ENCODE results near the gene NUDCD2. TPM values are rescaled to one million over a fixed set of nuclear protein-coding genes. Genes with fewer than 3 reads are reported as not detected.
A peak's percentile ranks its signal among the peaks of the same experiment; 100 is the strongest.
"Not testable (repeated sequence)": the region's sequence is repeated elsewhere in the genome, so short reads cannot be mapped to it uniquely, and the experiment has no call there.

NUDCD2 gene
- total and polyA plus RNA-seq, 2 donors (not counting 3 experiments of a cell fraction or from before 2014, with no cell fraction given): 3.9 to 50.3 TPM

DNA sequence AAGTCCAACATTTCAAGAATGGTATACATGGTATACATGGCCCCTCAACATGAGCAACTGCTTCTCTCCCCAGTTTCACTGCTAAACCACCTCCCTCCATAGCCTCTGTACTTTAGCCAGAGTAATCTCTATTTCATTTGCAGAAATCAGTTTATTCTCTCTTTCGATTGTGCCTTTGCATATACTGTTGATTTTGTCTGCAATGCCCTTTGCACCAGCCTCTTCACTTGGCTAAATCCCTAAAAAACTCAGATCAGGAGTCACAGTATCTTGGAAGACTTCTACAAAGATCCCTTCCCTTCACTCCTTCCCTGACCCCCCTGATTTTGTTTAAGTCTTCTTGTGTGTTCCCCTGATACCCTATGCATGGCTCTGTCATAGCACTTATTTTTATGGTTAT, 27.4 kb downstream of the NUDCD2 start:
- FAIRE-seq (no peak), DNase-seq (ENCODE audit: low read depth, low spot score) (no peak)
- Histone ChIP-seq H3K9me1 (replicated peaks; ENCODE audit: control insufficient read depth, extremely low read depth, insufficient read depth, low read length) (no peaks in the 10 kb centered on the region), H3K36me3 (ENCODE audit: control insufficient read depth in 2 of 2, extremely low read depth in 1 of 2, insufficient read depth in 2 of 2, low read length in 2 of 2) (no peaks in the 10 kb centered on the region), H3K79me2 (ENCODE audit: control insufficient read depth, insufficient read depth, low read length) (peaks cover 1% of the 10 kb centered on the region), H4K20me1 (replicated peaks; ENCODE audit: control insufficient read depth, extremely low read depth, insufficient read depth, low read length) (no peaks in the 10 kb centered on the region), H3K4me2 (ENCODE audit: insufficient read depth, low read length) (no peak overlapping the region), H3K4me1 (ENCODE audit: control insufficient read depth, extremely low read depth, insufficient read depth, low read length) (no peaks in the 10 kb centered on the region), H2AFZ (ENCODE audit: low read depth, low read length) (no peak overlapping the region), H3K27me3 (ENCODE audit: control insufficient read depth in 2 of 2, insufficient read depth in 2 of 2, low read length in 2 of 2) (peaks cover 3 to 10% of the 10 kb centered on the region in 2 experiments), H3K4me3 (replicated peaks in 1 of 3; ENCODE audit: insufficient read depth in 1 of 3, low read depth in 1 of 3, low read length in 3 of 3) (no peak overlapping the region), H3K9ac (replicated peaks; ENCODE audit: extremely low read depth, insufficient read depth, low read length) (no peak overlapping the region), H3K9me3 (replicated peaks; ENCODE audit: control insufficient read depth, insufficient read depth, low read length) (no peaks in the 10 kb centered on the region), H3K27ac (ENCODE audit: insufficient read depth, low read depth, low read length) (no peak overlapping the region)
- TF ChIP-seq POLR2A (IDR thresholded peaks at IDR 0.05; ENCODE audit: low read depth, low read length): no peak
- no peak for TF ChIP-seq POLR2AphosphoS5 (IDR thresholded peaks at IDR 0.05; ENCODE audit: insufficient read depth, low read depth, low read length)
- TF ChIP-seq, protein P1, sequence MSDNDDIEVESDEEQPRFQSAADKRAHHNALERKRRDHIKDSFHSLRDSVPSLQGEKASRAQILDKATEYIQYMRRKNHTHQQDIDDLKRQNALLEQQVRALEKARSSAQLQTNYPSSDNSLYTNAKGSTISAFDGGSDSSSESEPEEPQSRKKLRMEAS (IDR thresholded peaks at IDR 0.05; ENCODE audit: insufficient read depth, insufficient read length): no peak
- no peak for TF ChIP-seq EZH2 (IDR thresholded peaks at IDR 0.05; ENCODE audit: borderline replicate concordance, low read depth, low read length, severe bottlenecking)
- no peak for TF ChIP-seq GATA2 (IDR thresholded peaks at IDR 0.05; ENCODE audit: insufficient read depth, insufficient read length, low read depth, low read length)
- TF ChIP-seq, protein P2, sequence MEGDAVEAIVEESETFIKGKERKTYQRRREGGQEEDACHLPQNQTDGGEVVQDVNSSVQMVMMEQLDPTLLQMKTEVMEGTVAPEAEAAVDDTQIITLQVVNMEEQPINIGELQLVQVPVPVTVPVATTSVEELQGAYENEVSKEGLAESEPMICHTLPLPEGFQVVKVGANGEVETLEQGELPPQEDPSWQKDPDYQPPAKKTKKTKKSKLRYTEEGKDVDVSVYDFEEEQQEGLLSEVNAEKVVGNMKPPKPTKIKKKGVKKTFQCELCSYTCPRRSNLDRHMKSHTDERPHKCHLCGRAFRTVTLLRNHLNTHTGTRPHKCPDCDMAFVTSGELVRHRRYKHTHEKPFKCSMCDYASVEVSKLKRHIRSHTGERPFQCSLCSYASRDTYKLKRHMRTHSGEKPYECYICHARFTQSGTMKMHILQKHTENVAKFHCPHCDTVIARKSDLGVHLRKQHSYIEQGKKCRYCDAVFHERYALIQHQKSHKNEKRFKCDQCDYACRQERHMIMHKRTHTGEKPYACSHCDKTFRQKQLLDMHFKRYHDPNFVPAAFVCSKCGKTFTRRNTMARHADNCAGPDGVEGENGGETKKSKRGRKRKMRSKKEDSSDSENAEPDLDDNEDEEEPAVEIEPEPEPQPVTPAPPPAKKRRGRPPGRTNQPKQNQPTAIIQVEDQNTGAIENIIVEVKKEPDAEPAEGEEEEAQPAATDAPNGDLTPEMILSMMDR (IDR thresholded peaks at IDR 0.05; ENCODE audit: extremely low read depth in 1 of 2, insufficient read depth in 1 of 2, low read depth in 1 of 2, low read length in 2 of 2): no peak
- TF ChIP-seq FOS (IDR thresholded peaks at IDR 0.05; ENCODE audit: borderline replicate concordance, insufficient read depth, low read length): no peak
- TF ChIP-seq MYC (IDR thresholded peaks at IDR 0.05; ENCODE audit: low read depth, low read length): no peak
- no peak for TF ChIP-seq JUN (IDR thresholded peaks at IDR 0.05; ENCODE audit: borderline replicate concordance, insufficient read depth, insufficient read length, low read depth)
- dilution Hi-C loops (cut with MboI; ENCODE audit: extremely low pct_ligation_motif_present, low sequenced_read_pairs): no loop called here
- ChIA-PET POLR2A (no interaction called here), CTCF (no interaction called here)
- intact Hi-C loops (cut with micrococcal nuclease): no loop called here
- no TSS peak for BruUV-seq (replicated peaks)

DNA sequence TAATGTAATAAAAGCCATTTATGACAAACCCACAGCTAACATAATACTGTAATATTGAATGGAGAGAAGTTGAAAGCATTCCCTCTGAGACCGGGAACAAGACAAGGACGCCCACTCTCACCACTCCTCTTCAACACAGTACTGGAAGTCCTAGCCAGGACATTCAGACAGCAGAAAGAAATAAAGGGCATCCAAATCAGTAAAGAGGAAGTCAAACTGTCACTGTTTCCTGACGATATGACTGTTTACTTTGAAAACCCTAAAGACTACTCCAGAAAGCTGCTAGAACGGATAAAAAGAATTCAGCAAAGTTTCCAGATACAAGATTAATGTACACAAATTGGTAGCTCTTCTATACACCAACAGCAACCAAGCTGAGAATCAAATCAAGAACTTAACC, 33.8 kb downstream of the NUDCD2 start:
- H3K9me1 ChIP-seq (replicated peaks; ENCODE audit: control insufficient read depth, extremely low read depth, insufficient read depth, low read length); BruUV-seq (replicated peaks); H3K4me3 ChIP-seq (replicated peaks in 1 of 3; ENCODE audit: insufficient read depth in 1 of 3, low read depth in 1 of 3, low read length in 3 of 3); H3K9me3 ChIP-seq (replicated peaks; ENCODE audit: control insufficient read depth, insufficient read depth, low read length); CTCF ChIA-PET; H3K36me3 ChIP-seq (ENCODE audit: control insufficient read depth in 2 of 2, extremely low read depth in 1 of 2, insufficient read depth in 2 of 2, low read length in 2 of 2); H3K27me3 ChIP-seq (ENCODE audit: control insufficient read depth in 2 of 2, insufficient read depth in 2 of 2, low read length in 2 of 2); H3K79me2 ChIP-seq (ENCODE audit: control insufficient read depth, insufficient read depth, low read length); H3K27ac ChIP-seq (ENCODE audit: insufficient read depth, low read depth, low read length); H3K9ac ChIP-seq (replicated peaks; ENCODE audit: extremely low read depth, insufficient read depth, low read length); intact Hi-C loops (cut with micrococcal nuclease); H3K4me2 ChIP-seq (ENCODE audit: insufficient read depth, low read length); FAIRE-seq; H3K4me1 ChIP-seq (ENCODE audit: control insufficient read depth, extremely low read depth, insufficient read depth, low read length); dilution Hi-C loops (cut with MboI; ENCODE audit: extremely low pct_ligation_motif_present, low sequenced_read_pairs); H4K20me1 ChIP-seq (replicated peaks; ENCODE audit: control insufficient read depth, extremely low read depth, insufficient read depth, low read length); POLR2A ChIA-PET; H2AFZ ChIP-seq (ENCODE audit: low read depth, low read length): not testable (repeated sequence)
- peak; percentile 20 for DNase-seq (ENCODE audit: low read depth, low spot score)

Measured in endothelial cell of umbilical vein (primary cell).